SK-N-SH treated with all-trans-retinoic acid at 6 μM for 48 hours (cell line): ENCODE measurements around the gene TSBP1.

Experiments used
- ATAC-seq: fragments of 200-7000 bp; cut with Tn5 transposase; 3 replicates; pipeline ENCODE4 v1.9.1; 2020; ENCODE audit warnings: mild to moderate bottlenecking, moderate library complexity
- ARNTL ChIP-seq: fragments of 450-650 bp; formaldehyde crosslinking; IDR thresholded peaks from 2 replicates; pipeline ENCODE4 v1.5.0; 2020; ENCODE audit warnings: low read depth, mild to moderate bottlenecking, moderate library complexity, borderline replicate concordance
- BACH2 ChIP-seq: fragments of 250-450 bp; sonication (Bioruptor Pico); IDR thresholded peaks from 2 replicates; pipeline ENCODE4 v1.9.0; 2021; ENCODE audit warnings: mild to moderate bottlenecking, borderline replicate concordance
- CREB5 ChIP-seq: fragments of 250-450 bp; sonication (Bioruptor Pico); IDR thresholded peaks from 2 replicates; pipeline ENCODE4 v1.5.1; 2020; ENCODE audit warnings: low read depth, mild to moderate bottlenecking, moderate library complexity
- CSRNP3 ChIP-seq: fragments of 250-450 bp; sonication (Bioruptor Pico); IDR thresholded peaks from 2 replicates; pipeline ENCODE4 v1.5.1; 2021; ENCODE audit warnings: mild to moderate bottlenecking, moderate library complexity
- GLIS3 ChIP-seq: fragments of 250-450 bp; sonication (Bioruptor Pico); IDR thresholded peaks from 2 replicates; pipeline ENCODE4 v1.5.0; 2020; ENCODE audit warnings: mild to moderate bottlenecking, moderate library complexity
- ISL1 ChIP-seq: fragments of 250-450 bp; sonication (Bioruptor Pico); IDR thresholded peaks from 2 replicates; pipeline ENCODE4 v2.1.2; 2022; ENCODE audit warnings: mild to moderate bottlenecking, moderate library complexity
- PATZ1 ChIP-seq: fragments of 250-450 bp; sonication (Bioruptor Pico); IDR thresholded peaks from 2 replicates; pipeline ENCODE4 v1.8.0; 2020; ENCODE audit warnings: mild to moderate bottlenecking, moderate library complexity, borderline replicate concordance
- POU6F1 ChIP-seq: fragments of 250-450 bp; sonication (Bioruptor Pico); IDR thresholded peaks from 2 replicates; pipeline ENCODE4 v1.8.0; 2021; ENCODE audit warnings: low read depth, mild to moderate bottlenecking, moderate library complexity, borderline replicate concordance
- RARB ChIP-seq: fragments of 250-450 bp; sonication (Bioruptor Pico); IDR thresholded peaks from 2 replicates; pipeline ENCODE4 v1.8.0; 2021; ENCODE audit warnings: mild to moderate bottlenecking, moderate library complexity
- SNAI2 ChIP-seq: fragments of 250-450 bp; sonication (Bioruptor Pico); IDR thresholded peaks from 2 replicates; pipeline ENCODE4 v1.5.0; 2020; ENCODE audit warnings: mild to moderate bottlenecking, moderate library complexity
- TCF4 ChIP-seq: fragments of 250-450 bp; sonication (Bioruptor Pico); IDR thresholded peaks from 2 replicates; pipeline ENCODE4 v1.8.0; 2021; ENCODE audit warnings: mild to moderate bottlenecking, moderate library complexity, borderline replicate concordance
- TSHZ2 ChIP-seq: fragments of 250-450 bp; sonication (Bioruptor Pico); IDR thresholded peaks from 2 replicates; pipeline ENCODE4 v1.5.0; 2020; ENCODE audit warnings: mild to moderate bottlenecking, moderate library complexity
- ZFP3 ChIP-seq: fragments of 250-450 bp; sonication (Bioruptor Pico); IDR thresholded peaks from 2 replicates; pipeline ENCODE4 v1.5.0; 2020; ENCODE audit warnings: mild to moderate bottlenecking, moderate library complexity
- ZFP30 ChIP-seq: fragments of 450-650 bp; formaldehyde crosslinking; IDR thresholded peaks from 2 replicates; pipeline ENCODE4 v1.5.0; 2022; ENCODE audit warnings: mild to moderate bottlenecking, moderate library complexity
- ZNF565 ChIP-seq: fragments of 450-650 bp; formaldehyde crosslinking; conservative IDR thresholded peaks from 2 replicates; pipeline ENCODE4 v1.5.0; 2020; ENCODE audit warnings: low read depth, mild to moderate bottlenecking, moderate library complexity
- ZNF70 ChIP-seq: fragments of 450-650 bp; formaldehyde crosslinking; IDR thresholded peaks from 2 replicates; pipeline ENCODE4 v1.5.0; 2020; ENCODE audit warnings: mild to moderate bottlenecking, moderate library complexity
- ZNF8 ChIP-seq: fragments of 450-650 bp; formaldehyde crosslinking; IDR thresholded peaks from 2 replicates; pipeline ENCODE4 v1.5.0; 2020; ENCODE audit warnings: mild to moderate bottlenecking, moderate library complexity

Gene TSBP1

GRCh38 chr6:32411566-32412327 is 40.0 kb upstream of the TSBP1 start (continued):
- TF ChIP-seq CREB5 (CRISPR knock-in tag) (no peak), ZFP3 (CRISPR knock-in tag) (no peak), CSRNP3 (CRISPR knock-in tag) (no peak), TCF4 (no peak), ZNF70 (no peak), POU6F1 (CRISPR knock-in tag) (no peak)

GRCh38 chr6:32410906-32411305 is 39.2 kb upstream of the TSBP1 start:
- ATAC-seq: no peak
- TF ChIP-seq TSHZ2 (CRISPR knock-in tag) (no peak), TCF4 (no peak), POU6F1 (CRISPR knock-in tag) (no peak), SNAI2 (CRISPR knock-in tag) (no peak), ZNF565 (CRISPR knock-in tag) (no peak), PATZ1 (CRISPR knock-in tag) (no peak), ZNF8 (CRISPR knock-in tag) (no peak), GLIS3 (CRISPR knock-in tag) (no peak), RARB (CRISPR knock-in tag) (no peak), ZFP30 (CRISPR knock-in tag) (no peak), ZNF70 (no peak), CREB5 (CRISPR knock-in tag) (no peak), ARNTL (CRISPR knock-in tag) (no peak), ISL1 (CRISPR knock-in tag) (no peak), BACH2 (CRISPR knock-in tag) (no peak)
